GM12878 (cell line): Measurements from ENCODE around the gene ARID5B. TPM values are rescaled to one million over a fixed set of nuclear protein-coding genes. Genes with fewer than 3 reads are reported as not detected.

Source experiments
- BCL11A ChIP-seq: IDR thresholded peaks from 2 replicates; pipeline ENCODE4 v1.6.1; 2011; ENCODE audit warnings: low read depth, low read length
- CHD4 ChIP-seq: fragments of 200-600 bp; sonication (generic); IDR thresholded peaks from 2 replicates; pipeline ENCODE4 v1.6.1; 2016; ENCODE audit warnings: mild to moderate bottlenecking
- CREB1 ChIP-seq: IDR thresholded peaks from 2 replicates; pipeline ENCODE4 v1.6.1; 2012; ENCODE audit warnings: low read depth, mild to moderate bottlenecking, inconsistent platforms
- FOXM1 ChIP-seq: IDR thresholded peaks from 2 replicates; pipeline ENCODE4 v1.6.1; 2012; ENCODE audit warnings: low read depth, mild to moderate bottlenecking, inconsistent platforms, low read length, moderate library complexity
- HCFC1 ChIP-seq: fragments of 150-350 bp; IDR thresholded peaks from 2 replicates; pipeline ENCODE4 v1.6.1; 2014; ENCODE audit warnings: low read length
- HDAC2 ChIP-seq: fragments of 200-600 bp; sonication (generic); IDR thresholded peaks from 2 replicates; pipeline ENCODE4 v1.6.1; 2017
- HDGF ChIP-seq: fragments of 450-650 bp; IDR thresholded peaks from 2 replicates; pipeline ENCODE4 v1.6.1; 2016; ENCODE audit warnings: antibody characterized with exemption
- IRF4 ChIP-seq: IDR thresholded peaks from 2 replicates; pipeline ENCODE4 v1.6.1; 2011; ENCODE audit warnings: low read depth, low read length
- JUND ChIP-seq: IDR thresholded peaks from 2 replicates; pipeline ENCODE4 v1.6.1; 2012; ENCODE audit warnings: low read depth, mild to moderate bottlenecking, low read length, improper control_type of control experiment, moderate library complexity
- KAT2A ChIP-seq: conservative IDR thresholded peaks from 2 replicates; pipeline ENCODE4 v1.6.1; 2011; ENCODE audit warnings: low read depth, low read length; ENCODE audit not compliant: control insufficient read depth
- MEF2A ChIP-seq: IDR thresholded peaks from 2 replicates; pipeline ENCODE4 v1.6.1; 2011; ENCODE audit warnings: low read depth, mild to moderate bottlenecking, low read length, moderate library complexity; ENCODE audit not compliant: insufficient read depth
- MEF2B ChIP-seq: fragments of 450-650 bp; IDR thresholded peaks from 2 replicates; pipeline ENCODE4 v1.6.1; 2018; ENCODE audit warnings: mild to moderate bottlenecking, moderate library complexity; ENCODE audit not compliant: partially characterized antibody, poor library complexity, severe bottlenecking
- MTA3 ChIP-seq: IDR thresholded peaks from 2 replicates; pipeline ENCODE4 v1.6.1; 2012; ENCODE audit warnings: low read length, inconsistent platforms, borderline replicate concordance
- MYB ChIP-seq: fragments of 150-350 bp; IDR thresholded peaks from 2 replicates; pipeline ENCODE4 v1.6.1; 2014; ENCODE audit warnings: mild to moderate bottlenecking, low read depth, low read length, borderline replicate concordance
- NBN ChIP-seq: fragments of 450-650 bp; IDR thresholded peaks from 2 replicates; pipeline ENCODE4 v1.6.1; 2016
- NRF1 ChIP-seq: conservative IDR thresholded peaks from 2 replicates; pipeline ENCODE4 v1.6.1; 2011; ENCODE audit warnings: mild to moderate bottlenecking, low read depth, low read length, improper control_type of control experiment
- RAD21 ChIP-seq: IDR thresholded peaks from 2 replicates; pipeline ENCODE4 v1.6.1; 2011; ENCODE audit warnings: mild to moderate bottlenecking, low read depth, low read length, moderate library complexity; ENCODE audit not compliant: insufficient read depth
- RFX5 ChIP-seq: IDR thresholded peaks from 2 replicates; pipeline ENCODE4 v1.6.1; 2011; ENCODE audit warnings: low read depth, low read length, improper control_type of control experiment
- SMARCA5 ChIP-seq: fragments of 450-650 bp; IDR thresholded peaks from 2 replicates; pipeline ENCODE4 v1.6.1; 2017; ENCODE audit warnings: mild to moderate bottlenecking
- SMC3 ChIP-seq: IDR thresholded peaks from 2 replicates; pipeline ENCODE4 v1.6.1; 2011; ENCODE audit warnings: low read length, improper control_type of control experiment, borderline replicate concordance
- STAT1 ChIP-seq: fragments of 450-650 bp; conservative IDR thresholded peaks from 2 replicates; pipeline ENCODE4 v1.6.1; 2014; ENCODE audit warnings: antibody characterized with exemption, mild to moderate bottlenecking
- TCF3 ChIP-seq: IDR thresholded peaks from 2 replicates; pipeline ENCODE4 v1.6.1; 2012; ENCODE audit warnings: low read depth, mild to moderate bottlenecking, low read length, borderline replicate concordance; ENCODE audit not compliant: insufficient read depth
- YY1 ChIP-seq: IDR thresholded peaks from 2 replicates; pipeline ENCODE4 v1.6.1; 2011; ENCODE audit warnings: low read depth, mild to moderate bottlenecking, low read length
- ZBED1 ChIP-seq: IDR thresholded peaks from 2 replicates; pipeline ENCODE4 v1.6.1; 2016; ENCODE audit warnings: borderline replicate concordance
- ZNF274 ChIP-seq: IDR thresholded peaks from one replicate; pipeline ENCODE4 v1.8.0; 2011; ENCODE audit not compliant: insufficient read length, insufficient read depth
- ZNF592 ChIP-seq: fragments of 450-650 bp; IDR thresholded peaks from 2 replicates; pipeline ENCODE4 v1.6.1; 2017; ENCODE audit warnings: mild to moderate bottlenecking, moderate library complexity
- ZSCAN29 ChIP-seq: fragments of 450-650 bp; IDR thresholded peaks from 2 replicates; pipeline ENCODE4 v1.6.1; 2017; ENCODE audit warnings: mild to moderate bottlenecking, moderate library complexity
- polyA plus RNA-seq, 11 experiments: library from polyadenylated mRNA; depleted of rRNA in 4 of 11; unstranded in 6 of 11; stranded (reverse) in 5 of 11; fragments of >200 nt; fragmentation: Nextera tagmentation in 4 of 11; fragmentation: Illumina TruSeq in 1 of 11; extraction: Ambion mirVana in 4 of 11; extraction: Trizol in 1 of 11; gene quantifications; 1 replicate in 1 of 11; 2 replicates in 10 of 11; pipeline versions ENCODE4 v1.2.1 to v1.2.3, GENCODE V29; 2011 to 2016; ENCODE audit warnings: inconsistent platforms in 2 of 11, missing spikeins in 2 of 11, low read depth in 1 of 11
- total RNA-seq, 4 experiments: library from RNA; depleted of rRNA in 3 of 4; stranded (reverse); fragments of >200 nt in 3 of 4; fragmentation: Illumina TruSeq in 1 of 4; extraction: Trizol in 1 of 4; gene quantifications; 2 replicates each; pipeline versions ENCODE4 v1.2.1 to v1.2.3, GENCODE V29; 2013 to 2021
- TF ChIP-seq, protein P1 (sequence below): fragments of 450-650 bp; IDR thresholded peaks from 2 replicates; pipeline ENCODE4 v1.6.1; 2017; ENCODE audit warnings: mild to moderate bottlenecking
- TF ChIP-seq, protein P2 (sequence below): IDR thresholded peaks from 2 replicates; pipeline ENCODE4 v1.6.1; 2011; ENCODE audit warnings: low read depth, mild to moderate bottlenecking, low read length, moderate library complexity, borderline replicate concordance; ENCODE audit errors: extremely low read depth

Gene ARID5B
- total and polyA plus RNA-seq, 10 of the 15 experiments (the other 5 are each of a cell fraction or from before 2014, with no cell fraction given): 2.7 to 8.5 (median 6.1) TPM

DNA sequence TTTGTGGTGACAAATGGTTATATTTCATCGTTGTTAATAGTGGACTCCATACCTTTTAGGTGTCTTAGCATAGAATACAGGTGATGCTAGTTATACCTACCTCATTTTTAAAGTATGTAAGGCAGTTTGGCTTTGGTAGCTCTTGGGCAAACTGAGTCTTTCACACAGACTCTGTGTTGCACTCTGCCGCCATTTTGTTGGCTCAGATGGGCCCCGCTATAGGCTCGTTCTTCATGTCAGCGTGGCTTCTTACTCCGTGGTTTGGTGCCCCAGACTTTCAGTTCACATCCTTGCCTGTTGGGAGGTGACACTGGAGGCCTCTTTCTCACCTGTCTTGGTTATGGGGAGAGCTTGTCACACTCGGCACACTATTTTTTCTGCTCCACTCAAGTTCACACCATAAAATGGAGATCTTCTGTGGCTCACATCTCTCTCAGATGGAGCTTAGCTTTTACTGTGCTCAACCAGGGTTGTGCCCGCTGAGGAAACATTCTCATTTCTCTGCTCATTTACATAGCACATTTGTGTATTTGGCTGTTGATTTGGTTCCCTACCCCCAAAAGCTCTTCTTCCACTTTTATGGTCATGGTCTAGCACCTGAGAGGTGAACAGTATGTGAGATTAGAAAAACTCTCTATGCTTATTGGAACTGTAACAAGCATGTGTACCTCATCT is 178.5 kb downstream of the ARID5B start (continued):
- TF ChIP-seq JUND: no peak
- no peak for TF ChIP-seq HDGF
- TF ChIP-seq HDAC2: no peak
- TF ChIP-seq YY1: peak; percentile 93
- TF ChIP-seq MTA3: no peak; the same call in 1 of the 2 replicates
- no peak for TF ChIP-seq BCL11A
- TF ChIP-seq ZNF592: no peak
- TF ChIP-seq RFX5: no peak
- no peak for TF ChIP-seq STAT1
- no peak for TF ChIP-seq KAT2A
- TF ChIP-seq RAD21: no peak
- TF ChIP-seq ZNF274: no peak
- TF ChIP-seq MEF2B: no peak
- no peak for TF ChIP-seq CHD4
- TF ChIP-seq, protein P1, sequence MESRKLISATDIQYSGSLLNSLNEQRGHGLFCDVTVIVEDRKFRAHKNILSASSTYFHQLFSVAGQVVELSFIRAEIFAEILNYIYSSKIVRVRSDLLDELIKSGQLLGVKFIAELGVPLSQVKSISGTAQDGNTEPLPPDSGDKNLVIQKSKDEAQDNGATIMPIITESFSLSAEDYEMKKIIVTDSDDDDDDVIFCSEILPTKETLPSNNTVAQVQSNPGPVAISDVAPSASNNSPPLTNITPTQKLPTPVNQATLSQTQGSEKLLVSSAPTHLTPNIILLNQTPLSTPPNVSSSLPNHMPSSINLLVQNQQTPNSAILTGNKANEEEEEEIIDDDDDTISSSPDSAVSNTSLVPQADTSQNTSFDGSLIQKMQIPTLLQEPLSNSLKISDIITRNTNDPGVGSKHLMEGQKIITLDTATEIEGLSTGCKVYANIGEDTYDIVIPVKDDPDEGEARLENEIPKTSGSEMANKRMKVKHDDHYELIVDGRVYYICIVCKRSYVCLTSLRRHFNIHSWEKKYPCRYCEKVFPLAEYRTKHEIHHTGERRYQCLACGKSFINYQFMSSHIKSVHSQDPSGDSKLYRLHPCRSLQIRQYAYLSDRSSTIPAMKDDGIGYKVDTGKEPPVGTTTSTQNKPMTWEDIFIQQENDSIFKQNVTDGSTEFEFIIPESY: no peak
- TF ChIP-seq, protein P2, sequence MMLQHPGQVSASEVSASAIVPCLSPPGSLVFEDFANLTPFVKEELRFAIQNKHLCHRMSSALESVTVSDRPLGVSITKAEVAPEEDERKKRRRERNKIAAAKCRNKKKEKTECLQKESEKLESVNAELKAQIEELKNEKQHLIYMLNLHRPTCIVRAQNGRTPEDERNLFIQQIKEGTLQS: no peak
- no peak; the same call in 1 of the 2 replicates for TF ChIP-seq ZBED1
- TF ChIP-seq FOXM1: 0 out of 2 replicates have a peak, but pooled peaks have one; percentile 14
- no peak for TF ChIP-seq SMC3
- TF ChIP-seq MYB: no peak
- TF ChIP-seq IRF4: no peak
- no peak for TF ChIP-seq NBN
- no peak for TF ChIP-seq NRF1
- TF ChIP-seq SMARCA5: no peak
- TF ChIP-seq TCF3: no peak
- TF ChIP-seq CREB1: no peak
- TF ChIP-seq MEF2A: 0 out of 2 replicates have a peak, but pooled peaks have one; percentile 19
- TF ChIP-seq HCFC1: no peak
- TF ChIP-seq ZSCAN29: no peak
